SK-N-SH treated with all-trans-retinoic acid at 6 μM for 48 hours (cell line): ENCODE measurements around the gene TMEM69.
A peak's percentile ranks its signal among the peaks of the same experiment; 100 is the strongest.
"Not testable (repeated sequence)": the region's sequence is repeated elsewhere in the genome, so short reads cannot be mapped to it uniquely, and the experiment has no call there.

Source experiments
- ATAC-seq: fragments of 200-7000 bp; cut with Tn5 transposase; 3 replicates; pipeline ENCODE4 v1.9.1; 2020; ENCODE audit warnings: mild to moderate bottlenecking, moderate library complexity
- ARNTL ChIP-seq: fragments of 450-650 bp; formaldehyde crosslinking; IDR thresholded peaks from 2 replicates; pipeline ENCODE4 v1.5.0; 2020; ENCODE audit warnings: low read depth, mild to moderate bottlenecking, moderate library complexity, borderline replicate concordance
- CSDC2 ChIP-seq: fragments of 250-450 bp; sonication (Bioruptor Pico); IDR thresholded peaks from 2 replicates; pipeline ENCODE4 v1.5.0; 2020; ENCODE audit warnings: mild to moderate bottlenecking, moderate library complexity
- GLIS3 ChIP-seq: fragments of 250-450 bp; sonication (Bioruptor Pico); IDR thresholded peaks from 2 replicates; pipeline ENCODE4 v1.5.0; 2020; ENCODE audit warnings: mild to moderate bottlenecking, moderate library complexity
- ISL1 ChIP-seq: fragments of 250-450 bp; sonication (Bioruptor Pico); IDR thresholded peaks from 2 replicates; pipeline ENCODE4 v2.1.2; 2022; ENCODE audit warnings: mild to moderate bottlenecking, moderate library complexity
- TCF4 ChIP-seq: fragments of 250-450 bp; sonication (Bioruptor Pico); IDR thresholded peaks from 2 replicates; pipeline ENCODE4 v1.8.0; 2021; ENCODE audit warnings: mild to moderate bottlenecking, moderate library complexity, borderline replicate concordance
- TOX ChIP-seq: fragments of 250-450 bp; sonication (Bioruptor Pico); IDR thresholded peaks from 2 replicates; pipeline ENCODE4 v1.8.0; 2021; ENCODE audit warnings: mild to moderate bottlenecking, moderate library complexity, borderline replicate concordance
- ZC3H10 ChIP-seq: fragments of 250-450 bp; sonication (Bioruptor Pico); IDR thresholded peaks from 2 replicates; pipeline ENCODE4 v1.5.1; 2021; ENCODE audit warnings: mild to moderate bottlenecking, moderate library complexity
- ZFP3 ChIP-seq: fragments of 250-450 bp; sonication (Bioruptor Pico); IDR thresholded peaks from 2 replicates; pipeline ENCODE4 v1.5.0; 2020; ENCODE audit warnings: mild to moderate bottlenecking, moderate library complexity
- ZNF565 ChIP-seq: fragments of 450-650 bp; formaldehyde crosslinking; conservative IDR thresholded peaks from 2 replicates; pipeline ENCODE4 v1.5.0; 2020; ENCODE audit warnings: low read depth, mild to moderate bottlenecking, moderate library complexity
- ZNF70 ChIP-seq: fragments of 450-650 bp; formaldehyde crosslinking; IDR thresholded peaks from 2 replicates; pipeline ENCODE4 v1.5.0; 2020; ENCODE audit warnings: mild to moderate bottlenecking, moderate library complexity
- TF ChIP-seq, protein P1 (sequence below): fragments of 250-450 bp; sonication (Bioruptor Pico); IDR thresholded peaks from 2 replicates; pipeline ENCODE4 v1.8.0; 2020; ENCODE audit warnings: mild to moderate bottlenecking, moderate library complexity, borderline replicate concordance
- TF ChIP-seq, protein P2 (sequence below): fragments of 250-450 bp; sonication (Bioruptor Pico); IDR thresholded peaks from 2 replicates; pipeline ENCODE4 v1.5.0; 2020; ENCODE audit warnings: mild to moderate bottlenecking, moderate library complexity

TMEM69 gene

DNA sequence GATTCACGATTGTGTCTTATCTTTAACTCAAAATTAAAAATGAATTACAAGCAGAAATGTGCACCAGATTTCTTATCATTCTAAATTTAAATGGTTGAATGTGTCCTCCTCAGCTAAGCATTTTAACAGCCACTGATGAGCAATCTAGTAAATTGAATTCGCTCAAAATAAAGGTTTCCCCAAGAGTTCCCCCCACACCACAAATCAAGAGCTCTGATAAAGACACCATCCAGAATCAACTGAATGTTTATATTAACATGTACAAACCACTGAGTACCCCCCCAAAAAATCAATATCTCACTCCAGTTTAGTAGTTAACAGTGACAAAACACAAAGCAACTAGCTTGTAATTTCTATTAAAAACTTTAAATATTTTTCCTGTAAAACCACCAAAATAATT, 3.6 kb upstream of the TMEM69 start:
- no peak for ATAC-seq
- TF ChIP-seq CSDC2 (no peak), ISL1 (CRISPR knock-in tag) (peak; percentile 45)
- TF ChIP-seq, all 23 proteins: peak for 1

DNA sequence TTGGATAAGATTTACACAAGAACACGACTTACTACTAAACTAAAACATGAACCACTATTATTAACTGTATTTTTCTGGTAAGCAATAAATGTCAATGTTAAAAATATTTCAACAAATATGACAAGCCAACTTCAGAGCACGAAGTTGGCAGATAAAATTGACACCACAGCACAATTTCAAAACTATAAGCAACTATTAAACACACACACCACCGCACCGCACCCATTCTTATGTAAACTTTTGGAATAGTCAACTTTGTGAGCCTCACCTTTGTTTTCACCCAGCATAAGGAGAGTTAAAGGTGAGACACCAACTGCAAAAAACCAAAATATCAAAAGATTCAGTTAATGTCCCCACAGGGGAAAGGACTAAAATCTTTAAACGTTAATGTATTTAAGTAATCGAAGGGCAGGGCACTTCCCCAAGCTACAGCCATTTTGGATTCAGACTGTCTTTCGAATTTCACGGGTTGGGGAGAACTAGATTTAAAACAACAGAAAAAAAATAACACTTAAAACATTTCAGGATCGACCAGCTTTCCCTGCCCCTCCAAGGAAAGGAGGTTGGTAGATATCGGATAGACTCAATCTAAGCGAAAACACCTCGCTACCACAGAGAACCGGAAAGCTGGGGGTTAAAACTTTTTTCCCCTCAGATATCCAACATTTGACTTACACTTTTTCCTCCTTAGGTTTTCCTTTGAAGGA, 2.5 kb upstream of the TMEM69 start:
- ATAC-seq, result no peak
- TF ChIP-seq, protein P1, sequence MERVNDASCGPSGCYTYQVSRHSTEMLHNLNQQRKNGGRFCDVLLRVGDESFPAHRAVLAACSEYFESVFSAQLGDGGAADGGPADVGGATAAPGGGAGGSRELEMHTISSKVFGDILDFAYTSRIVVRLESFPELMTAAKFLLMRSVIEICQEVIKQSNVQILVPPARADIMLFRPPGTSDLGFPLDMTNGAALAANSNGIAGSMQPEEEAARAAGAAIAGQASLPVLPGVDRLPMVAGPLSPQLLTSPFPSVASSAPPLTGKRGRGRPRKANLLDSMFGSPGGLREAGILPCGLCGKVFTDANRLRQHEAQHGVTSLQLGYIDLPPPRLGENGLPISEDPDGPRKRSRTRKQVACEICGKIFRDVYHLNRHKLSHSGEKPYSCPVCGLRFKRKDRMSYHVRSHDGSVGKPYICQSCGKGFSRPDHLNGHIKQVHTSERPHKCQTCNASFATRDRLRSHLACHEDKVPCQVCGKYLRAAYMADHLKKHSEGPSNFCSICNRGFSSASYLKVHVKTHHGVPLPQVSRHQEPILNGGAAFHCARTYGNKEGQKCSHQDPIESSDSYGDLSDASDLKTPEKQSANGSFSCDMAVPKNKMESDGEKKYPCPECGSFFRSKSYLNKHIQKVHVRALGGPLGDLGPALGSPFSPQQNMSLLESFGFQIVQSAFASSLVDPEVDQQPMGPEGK (CRISPR knock-in tag), result no peak
- no peak for TF ChIP-seq GLIS3 (CRISPR knock-in tag)
- no peak for TF ChIP-seq ZC3H10 (CRISPR knock-in tag)
- no peak for TF ChIP-seq TOX (CRISPR knock-in tag)
- TF ChIP-seq TCF4 (CRISPR knock-in tag), result no peak
- no peak for TF ChIP-seq CSDC2

DNA sequence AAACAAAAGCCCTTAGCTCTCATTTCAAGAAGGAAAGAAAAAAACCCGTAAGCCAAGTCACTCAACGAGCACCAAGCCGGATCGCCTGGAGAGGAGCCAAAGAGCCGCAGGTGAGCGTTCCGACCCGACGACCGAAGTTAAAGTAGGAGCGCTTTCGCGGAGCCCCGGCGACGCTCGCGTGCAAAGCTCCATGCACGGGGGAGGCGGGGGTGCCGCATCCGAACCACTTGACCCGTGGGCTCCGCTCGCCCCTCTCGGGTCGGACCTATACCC, 2.0 kb upstream of the TMEM69 start:
- TF ChIP-seq ZFP3 (CRISPR knock-in tag) (peak; percentile 81), CSDC2 (no peak)
- no peak for ATAC-seq

DNA sequence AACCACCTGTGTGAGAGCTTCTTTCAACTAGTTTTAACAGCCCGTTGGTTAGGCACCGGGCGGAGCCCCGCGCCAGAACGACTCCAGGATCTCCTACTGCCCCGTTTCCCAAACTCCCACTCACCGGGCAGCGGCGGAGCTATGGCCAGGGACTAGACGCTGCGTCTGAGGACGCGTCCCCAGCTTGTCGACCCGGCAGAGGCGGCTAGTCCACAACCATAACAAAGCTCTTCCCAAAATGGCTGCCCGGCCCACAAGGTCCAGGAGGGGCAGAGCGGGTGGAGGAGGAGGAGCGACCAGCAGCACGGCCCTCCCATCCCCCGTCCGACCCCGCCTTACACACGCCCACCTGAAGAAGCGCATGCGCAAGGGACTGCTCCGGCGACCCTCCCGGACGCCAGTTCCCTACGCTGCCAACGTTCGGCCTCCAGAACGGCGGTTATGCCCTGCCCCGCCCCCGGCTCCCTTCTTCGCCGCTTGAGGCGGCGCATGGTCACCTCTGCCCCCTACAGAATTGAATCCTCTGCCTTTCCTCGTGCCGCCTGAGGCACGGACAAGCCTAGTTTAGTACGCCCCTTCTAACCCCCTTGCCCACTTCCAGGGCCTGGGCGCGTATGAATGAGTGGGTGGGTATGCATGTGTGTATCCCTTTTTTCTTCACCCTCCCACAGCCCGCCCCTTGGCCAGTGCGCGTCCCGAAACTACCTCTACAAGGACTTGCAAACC, 1.5 kb upstream of the TMEM69 start, which contains the start of gene GPBP1L1:
Gene GPBP1L1, minus strand, starts transcription at position 246 of the 726 bp plus-strand sequence. CDS start 27,446 bp downstream, outside the sequence.
- TF ChIP-seq ZNF70 (CRISPR knock-in tag) (no peak), ZFP3 (CRISPR knock-in tag) (no peak)
- TF ChIP-seq, protein P1 (CRISPR knock-in tag), result 0 out of 2 replicates have a peak, but pooled peaks have one; percentile 12
- TF ChIP-seq, all 23 proteins: peak for 1
- ATAC-seq, result peak; percentile 82

DNA sequence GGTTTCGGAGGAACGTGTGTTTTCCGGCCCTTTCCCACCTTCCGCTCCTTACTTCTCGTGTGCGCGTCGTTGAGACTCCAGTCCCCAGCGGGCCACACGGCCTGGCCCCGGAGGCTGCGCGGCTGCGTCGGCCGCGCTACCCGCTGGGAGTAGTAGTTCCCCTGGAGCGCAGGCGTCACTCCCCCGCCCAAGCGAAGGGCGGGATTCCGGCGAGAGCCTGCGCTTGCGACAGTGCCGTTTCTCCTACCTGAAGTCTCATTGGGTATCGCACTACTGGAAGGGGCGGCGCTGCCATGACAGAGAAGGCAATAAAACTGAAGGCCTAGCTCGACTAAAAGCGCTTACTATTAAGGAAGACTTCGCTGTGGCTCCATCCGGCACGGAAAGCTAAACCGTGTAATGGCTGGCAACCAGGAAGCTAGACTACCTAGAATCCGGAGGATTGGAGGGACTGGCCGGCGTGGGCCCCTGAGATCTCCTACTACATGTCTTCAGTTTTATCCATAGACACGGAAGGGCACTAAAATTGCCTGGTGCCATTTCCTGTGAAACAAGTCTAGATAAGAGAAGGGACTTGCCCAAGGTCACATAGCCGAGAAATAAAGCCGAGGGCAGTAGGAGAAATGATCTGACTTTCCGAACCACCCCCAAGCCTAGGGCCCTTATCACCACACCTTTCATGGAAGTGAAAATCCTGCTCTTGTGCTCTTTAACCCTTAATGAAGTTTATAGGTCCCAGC, 797 bp upstream of the TMEM69 start:
- ATAC-seq, result peak; percentile 94

DNA sequence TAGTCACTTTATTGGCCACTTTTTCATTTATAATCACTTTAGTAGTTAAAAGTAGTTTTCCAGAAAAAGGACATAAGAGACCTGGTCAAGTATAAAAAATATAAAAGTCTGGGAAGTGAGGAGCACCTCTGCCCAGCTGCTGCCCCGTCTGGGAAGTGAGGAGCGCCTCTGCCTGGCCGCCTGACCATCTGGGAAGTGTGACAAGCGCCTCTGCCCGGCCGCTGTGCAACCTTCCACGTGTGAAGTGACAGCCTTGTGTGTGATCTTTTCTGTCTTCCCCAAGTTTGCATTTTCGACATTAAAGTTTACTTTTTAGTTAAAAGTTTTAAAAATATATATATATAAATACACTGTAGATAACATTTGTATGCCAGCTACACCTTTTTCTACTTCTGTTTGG, 5.8 kb downstream of the TMEM69 start:
- not testable (repeated sequence) for ATAC-seq

More for the DNA sequence above, 797 bp upstream of the TMEM69 start:
- peak; percentile 8; the same call in 1 of the 2 replicates for TF ChIP-seq ZC3H10 (CRISPR knock-in tag)
- TF ChIP-seq TOX (CRISPR knock-in tag), result no peak
- TF ChIP-seq, protein P2, sequence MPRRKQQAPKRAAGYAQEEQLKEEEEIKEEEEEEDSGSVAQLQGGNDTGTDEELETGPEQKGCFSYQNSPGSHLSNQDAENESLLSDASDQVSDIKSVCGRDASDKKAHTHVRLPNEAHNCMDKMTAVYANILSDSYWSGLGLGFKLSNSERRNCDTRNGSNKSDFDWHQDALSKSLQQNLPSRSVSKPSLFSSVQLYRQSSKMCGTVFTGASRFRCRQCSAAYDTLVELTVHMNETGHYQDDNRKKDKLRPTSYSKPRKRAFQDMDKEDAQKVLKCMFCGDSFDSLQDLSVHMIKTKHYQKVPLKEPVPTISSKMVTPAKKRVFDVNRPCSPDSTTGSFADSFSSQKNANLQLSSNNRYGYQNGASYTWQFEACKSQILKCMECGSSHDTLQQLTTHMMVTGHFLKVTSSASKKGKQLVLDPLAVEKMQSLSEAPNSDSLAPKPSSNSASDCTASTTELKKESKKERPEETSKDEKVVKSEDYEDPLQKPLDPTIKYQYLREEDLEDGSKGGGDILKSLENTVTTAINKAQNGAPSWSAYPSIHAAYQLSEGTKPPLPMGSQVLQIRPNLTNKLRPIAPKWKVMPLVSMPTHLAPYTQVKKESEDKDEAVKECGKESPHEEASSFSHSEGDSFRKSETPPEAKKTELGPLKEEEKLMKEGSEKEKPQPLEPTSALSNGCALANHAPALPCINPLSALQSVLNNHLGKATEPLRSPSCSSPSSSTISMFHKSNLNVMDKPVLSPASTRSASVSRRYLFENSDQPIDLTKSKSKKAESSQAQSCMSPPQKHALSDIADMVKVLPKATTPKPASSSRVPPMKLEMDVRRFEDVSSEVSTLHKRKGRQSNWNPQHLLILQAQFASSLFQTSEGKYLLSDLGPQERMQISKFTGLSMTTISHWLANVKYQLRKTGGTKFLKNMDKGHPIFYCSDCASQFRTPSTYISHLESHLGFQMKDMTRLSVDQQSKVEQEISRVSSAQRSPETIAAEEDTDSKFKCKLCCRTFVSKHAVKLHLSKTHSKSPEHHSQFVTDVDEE, result peak; percentile 18; the same call in 1 of the 2 replicates

DNA sequence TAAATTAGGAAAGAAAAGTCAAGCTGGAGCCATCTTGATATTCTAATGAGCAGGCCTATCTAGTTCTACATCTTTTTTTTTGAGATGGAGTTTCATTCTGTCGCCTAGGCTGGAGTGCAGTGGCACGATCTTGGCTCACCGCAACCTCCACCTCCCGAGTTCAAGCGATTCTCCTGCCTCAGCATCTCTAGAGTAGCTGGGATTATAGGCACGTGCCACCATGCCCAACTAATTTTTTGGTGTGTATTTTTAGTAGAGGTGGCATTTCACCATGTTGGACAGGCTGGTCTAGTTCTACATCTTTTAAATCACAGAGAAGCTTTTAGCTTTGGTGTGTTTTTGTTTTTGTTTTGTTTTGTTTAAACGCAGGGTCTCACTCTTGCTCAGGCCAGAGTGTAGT, 6.8 kb downstream of the TMEM69 start:
- TF ChIP-seq ZNF565 (CRISPR knock-in tag) (no peak), ARNTL (CRISPR knock-in tag) (no peak)
- no peak for ATAC-seq
